Right lobe of liver (tissue), 6 donors: Measurements from ENCODE around the gene ZDHHC22. TPM values are rescaled to one million over a fixed set of nuclear protein-coding genes. Genes with fewer than 3 reads are reported as not detected.

Experiments
- ATAC-seq, 4 donors: fragments of 200-7000 bp; cut with Tn5 transposase; one replicate each; pipeline ENCODE4 v1.9.1; 2020; ENCODE audit warnings: mild to moderate bottlenecking in 4 of 4, moderate library complexity in 4 of 4
- DNase-seq, 3 donors: peaks; one replicate each; pipeline ENCODE4 v3.0.0-alpha.2; 2020
- H3K27ac ChIP-seq, 3 donors: fragments of 200-600 bp; one replicate each; pipeline ENCODE4 v1.8.0; 2022
- H3K27me3 ChIP-seq, 2 donors: fragments of 200-600 bp; one replicate each; pipeline ENCODE4 v1.8.0; 2022
- H3K36me3 ChIP-seq, 4 donors: fragments of 200-600 bp; sonication (generic) in 1 of 4; one replicate each; pipeline versions ENCODE4 v1.5.1 to v1.8.0; 2017 to 2022; ENCODE audit warnings: control low read depth in 1 of 4
- H3K4me1 ChIP-seq, 4 donors: fragments of 200-600 bp; sonication (generic) in 1 of 4; one replicate each; pipeline versions ENCODE4 v1.5.1 to v1.8.0; 2017 to 2022; ENCODE audit warnings: control low read depth in 1 of 4
- H3K4me3 ChIP-seq, 3 donors: fragments of 200-600 bp; one replicate each; pipeline ENCODE4 v1.8.0; 2022
- H3K9me3 ChIP-seq, 4 donors: fragments of 200-600 bp; sonication (generic) in 1 of 4; one replicate each; pipeline versions ENCODE4 v1.5.1 to v1.8.0; 2017 to 2022; ENCODE audit warnings: control low read depth in 1 of 4
- POLR2A ChIP-seq: fragments of 450-650 bp; IDR thresholded peaks from one replicate; pipeline ENCODE4 v1.6.1; 2017; ENCODE audit warnings: antibody characterized with exemption, mild to moderate bottlenecking
- WGBS: methylation state at CpG from one replicate; pipeline ENCODE4 v1.1.6; 2018; ENCODE audit warnings: low coverage, low lambda C conversion rate; ENCODE audit not compliant: insufficient coverage; ENCODE audit errors: missing lambda C conversion rate; 5-methylcytosine and 5-hydroxymethylcytosine counted together
- intact Hi-C, 2 donors: fragments of 100-400 bp; cut with DNase I; formaldehyde crosslinking; loops; one replicate each; pipeline versions ENCODE4 v1.11.2 to v1.14.1; 2022
- total RNA-seq, 6 experiments: library from RNA; depleted of rRNA in 2 of 6; stranded (reverse); fragments of >200 nt in 2 of 6; fragmentation: NEBNext Ultra II Directional in 3 of 6; extraction: Animal tissue kit (Norgen Biotek cat#: 25700) in 3 of 6; gene quantifications; one replicate each; pipeline versions ENCODE4 v1.1.0 to v1.2.4, GENCODE V29; 2016 to 2023
- TF ChIP-seq, protein P1 (sequence below), 4 donors: fragments of 200-600 bp in 3 of 4; fragments of 450-650 bp in 1 of 4; IDR thresholded peaks; one replicate each; pipeline versions ENCODE4 v1.5.1 to v1.8.0; 2016 to 2022; ENCODE audit warnings: antibody characterized with exemption in 4 of 4, mild to moderate bottlenecking in 2 of 4
- donor health status: DM: no; HTN: yes; CAD: no.
- donor health status: DM: no; HTN: no; CAD: no.
- donor health status: DM: no; HTN: no; CAD: no.
- donor health status: DM: no; HTN: yes; CAD: no.
- donor health status: DM: no; HTN: yes; CAD: no.

ZDHHC22 gene
- total RNA-seq, 6 experiments from 2014 or later: not detected

DNA sequence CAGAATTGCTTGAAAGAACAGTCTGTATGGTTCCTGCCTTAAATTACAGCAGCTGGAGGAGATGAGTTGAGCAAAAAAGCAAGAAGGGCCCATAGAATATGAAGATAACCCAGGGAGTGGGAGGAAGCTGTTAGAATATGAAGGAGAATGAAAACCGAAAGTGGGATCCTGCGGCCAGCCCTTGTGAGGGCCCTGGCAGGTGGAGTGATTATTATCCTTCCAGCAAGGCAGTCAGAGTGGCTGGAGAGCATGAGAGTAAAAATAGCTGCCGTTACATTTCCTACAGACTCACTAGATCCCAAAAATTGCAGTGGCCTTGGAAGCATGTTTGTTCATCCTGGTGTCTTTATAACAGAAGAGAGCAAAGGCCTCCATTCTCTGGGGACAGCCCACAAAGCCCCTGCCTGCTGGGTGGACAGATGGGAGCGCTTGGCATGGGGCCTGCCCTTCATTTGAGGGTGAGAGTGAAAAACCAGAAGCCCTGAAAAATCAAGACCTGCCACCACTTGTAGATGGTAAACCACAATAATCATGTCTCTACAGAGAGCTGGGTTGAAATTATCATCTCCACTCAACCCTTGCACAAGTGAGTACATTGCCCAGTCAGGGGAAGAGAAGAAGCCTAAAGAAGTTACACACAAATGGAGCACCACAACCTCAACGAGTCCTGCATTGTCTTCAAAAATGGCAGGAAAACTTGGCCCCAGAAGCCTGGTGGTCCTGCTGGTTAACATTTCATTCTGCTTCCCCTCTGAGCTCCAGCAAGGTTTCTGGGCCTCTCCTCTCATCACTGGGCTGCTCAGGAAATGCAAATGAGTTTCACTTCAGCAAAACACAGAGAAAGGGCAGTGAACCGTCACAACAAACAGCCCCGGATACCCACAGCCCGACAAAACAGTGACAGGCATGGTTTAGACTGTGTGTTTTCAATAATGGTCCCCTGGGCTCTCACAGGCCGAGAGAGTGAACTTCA, 20.5 kb downstream of the ZDHHC22 start:
- no peak overlapping the region for H3K27ac ChIP-seq
- H3K4me1 ChIP-seq: peaks cover 0 to 26% (median 5%) of the 10 kb centered on the region in 4 donors
- ATAC-seq (no peak), DNase-seq (peak in 1 of 3 donors; percentile 11)
- WGBS: 65% methylated on average over 7 of the region's 9 CpGs
- peaks cover 0 to 9% (median 0%) of the 10 kb centered on the region in 4 donors for H3K36me3 ChIP-seq
- intact Hi-C loops: no loop called here
- no peaks in the 10 kb centered on the region for H3K9me3 ChIP-seq
- H3K27me3 ChIP-seq: no peaks in the 10 kb centered on the region
- H3K4me3 ChIP-seq: no peak overlapping the region
- TF ChIP-seq, protein P1, sequence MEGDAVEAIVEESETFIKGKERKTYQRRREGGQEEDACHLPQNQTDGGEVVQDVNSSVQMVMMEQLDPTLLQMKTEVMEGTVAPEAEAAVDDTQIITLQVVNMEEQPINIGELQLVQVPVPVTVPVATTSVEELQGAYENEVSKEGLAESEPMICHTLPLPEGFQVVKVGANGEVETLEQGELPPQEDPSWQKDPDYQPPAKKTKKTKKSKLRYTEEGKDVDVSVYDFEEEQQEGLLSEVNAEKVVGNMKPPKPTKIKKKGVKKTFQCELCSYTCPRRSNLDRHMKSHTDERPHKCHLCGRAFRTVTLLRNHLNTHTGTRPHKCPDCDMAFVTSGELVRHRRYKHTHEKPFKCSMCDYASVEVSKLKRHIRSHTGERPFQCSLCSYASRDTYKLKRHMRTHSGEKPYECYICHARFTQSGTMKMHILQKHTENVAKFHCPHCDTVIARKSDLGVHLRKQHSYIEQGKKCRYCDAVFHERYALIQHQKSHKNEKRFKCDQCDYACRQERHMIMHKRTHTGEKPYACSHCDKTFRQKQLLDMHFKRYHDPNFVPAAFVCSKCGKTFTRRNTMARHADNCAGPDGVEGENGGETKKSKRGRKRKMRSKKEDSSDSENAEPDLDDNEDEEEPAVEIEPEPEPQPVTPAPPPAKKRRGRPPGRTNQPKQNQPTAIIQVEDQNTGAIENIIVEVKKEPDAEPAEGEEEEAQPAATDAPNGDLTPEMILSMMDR (IDR thresholded peaks at IDR 0.05): no peak

DNA sequence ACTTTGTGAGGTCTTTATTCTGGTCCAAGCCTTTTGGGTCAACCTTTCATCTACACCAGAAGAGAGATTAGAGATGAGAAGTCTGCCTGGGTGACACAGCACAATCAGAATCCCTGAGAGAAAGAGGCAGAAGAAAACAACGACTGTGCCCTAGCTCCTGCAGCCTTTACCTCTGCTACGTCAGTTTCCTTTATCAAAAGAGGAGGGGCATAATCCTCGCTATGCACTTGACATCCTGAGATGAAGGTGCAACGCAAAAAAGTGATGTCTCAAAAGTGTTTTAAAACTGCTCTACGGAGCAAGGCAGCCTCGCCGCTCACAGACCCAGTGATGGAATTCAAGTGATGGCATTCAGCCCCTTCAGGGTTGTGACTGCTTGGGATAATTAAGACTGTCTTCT, 21.7 kb downstream of the ZDHHC22 start:
- ATAC-seq (no peak), DNase-seq (no peak)
- Histone ChIP-seq H3K27me3 (no peaks in the 10 kb centered on the region), H3K36me3 (peaks cover 0 to 12% (median 2%) of the 10 kb centered on the region in 4 donors), H3K4me3 (no peak overlapping the region), H3K9me3 (no peaks in the 10 kb centered on the region), H3K4me1 (peaks cover 0 to 15% (median 3%) of the 10 kb centered on the region in 4 donors), H3K27ac (no peak overlapping the region)
- intact Hi-C loops: no loop called here
- no peak for TF ChIP-seq POLR2A
- TF ChIP-seq, protein P1 (IDR thresholded peaks at IDR 0.05): no peak
- WGBS: 94% methylated on average over 7 of the region's 7 CpGs

DNA sequence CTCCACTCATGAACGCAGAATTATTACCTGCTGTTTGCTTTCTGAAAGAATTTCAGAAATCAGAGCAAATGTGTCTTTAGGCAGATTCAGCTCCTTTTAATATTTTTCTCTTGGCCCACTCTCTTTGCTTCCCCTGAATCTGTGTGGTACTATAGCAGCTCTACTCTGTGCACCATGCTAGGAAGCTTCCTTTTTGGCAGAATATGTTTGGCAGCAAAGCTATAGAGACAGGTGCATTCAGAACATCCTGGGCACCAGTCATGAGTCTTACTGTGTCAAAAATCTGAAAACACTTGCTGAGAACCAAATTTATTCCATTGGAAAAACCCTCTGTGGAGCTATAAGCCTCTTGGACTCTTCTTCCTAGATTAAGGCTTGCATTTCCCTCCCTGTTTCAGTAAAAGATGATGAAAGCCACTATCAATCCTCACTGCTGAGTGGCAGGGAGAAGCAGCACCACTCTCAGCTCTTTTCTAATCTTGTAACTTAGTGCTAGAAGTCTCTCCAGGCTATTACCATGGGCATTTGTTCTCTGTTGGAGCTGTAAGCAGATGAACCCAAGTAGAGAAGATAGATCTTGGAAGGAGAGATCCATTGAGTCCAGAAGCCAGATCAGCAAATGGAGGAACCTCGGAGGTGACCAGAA, 25.3 kb downstream of the ZDHHC22 start:
- peaks cover 0 to 39% (median 18%) of the 10 kb centered on the region in 4 donors for H3K36me3 ChIP-seq
- WGBS: 100% methylated on average over 2 of the region's 2 CpGs
- no peak for ATAC-seq
- no peak overlapping the region for H3K4me3 ChIP-seq
- H3K27me3 ChIP-seq: no peaks in the 10 kb centered on the region
- no peaks in the 10 kb centered on the region for H3K9me3 ChIP-seq
- TF ChIP-seq POLR2A: no peak
- TF ChIP-seq, protein P1 (IDR thresholded peaks at IDR 0.05): no peak
- DNase-seq: no peak
- no peak overlapping the region for H3K27ac ChIP-seq
- intact Hi-C loops: no loop called here
- H3K4me1 ChIP-seq: no peaks in the 10 kb centered on the region

- Histone ChIP-seq H3K4me1 (no peaks in the 10 kb centered on the region), H3K4me3 (no peak overlapping the region), H3K27me3 (no peaks in the 10 kb centered on the region), H3K36me3 (peaks cover 0 to 55% (median 22%) of the 10 kb centered on the region in 4 donors), H3K27ac (no peak overlapping the region), H3K9me3 (no peaks in the 10 kb centered on the region)
- TF ChIP-seq, protein P1 (IDR thresholded peaks at IDR 0.05): no peak
- no peak for TF ChIP-seq POLR2A
- intact Hi-C loops: no loop called here
- DNase-seq (no peak), ATAC-seq (no peak)
- 94% methylated on average over 2 of the region's 4 CpGs for WGBS
These were observed 27.0 kb downstream of the ZDHHC22 start for GRCh38 chr14:77114609-77115008.
